HL-60 (cell line): Measurements from ENCODE around the gene ITIH4.

Source experiments
- POLR2AphosphoS5 ChIP-seq: IDR thresholded peaks from 2 replicates; pipeline ENCODE4 v1.6.1; 2012; ENCODE audit warnings: low read depth
- TF ChIP-seq, protein P1 (sequence below): IDR thresholded peaks from one replicate; pipeline ENCODE4 v1.5.1; 2011; ENCODE audit warnings: low read length, control low read depth, inconsistent platforms; ENCODE audit not compliant: insufficient read depth

DNA sequence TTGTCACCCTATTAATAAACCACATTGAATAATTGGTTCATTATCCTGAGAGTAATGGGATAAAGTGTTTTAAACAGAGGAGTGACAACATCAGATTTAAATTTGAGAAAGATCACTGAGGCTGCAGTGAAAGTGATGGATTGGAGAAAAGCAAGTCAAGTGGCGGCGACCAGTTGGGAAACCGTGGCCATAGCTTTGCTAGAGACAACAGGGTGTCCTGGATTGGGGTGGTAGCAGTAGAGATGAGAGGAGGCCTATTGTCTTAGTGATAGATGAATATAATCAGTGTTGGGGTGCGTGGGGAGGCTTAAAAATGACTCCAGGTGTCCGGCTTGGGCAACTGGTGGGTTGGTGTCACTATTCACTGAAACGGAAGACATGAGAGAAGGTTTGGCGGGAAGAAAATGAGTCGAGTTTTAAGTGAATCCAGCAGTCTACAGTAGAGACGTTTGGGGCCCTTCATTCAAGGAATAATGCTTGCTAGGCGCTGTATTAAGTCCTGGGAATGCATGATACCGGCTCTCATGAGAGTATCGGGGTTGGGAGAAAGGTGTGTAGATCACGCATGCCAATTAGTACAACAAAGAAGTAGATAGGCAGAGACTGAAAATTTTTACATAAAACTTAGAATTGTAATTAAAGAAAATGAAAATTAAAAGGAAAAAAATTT is 60.6 kb downstream of the ITIH4 start:
- TF ChIP-seq, protein P1, sequence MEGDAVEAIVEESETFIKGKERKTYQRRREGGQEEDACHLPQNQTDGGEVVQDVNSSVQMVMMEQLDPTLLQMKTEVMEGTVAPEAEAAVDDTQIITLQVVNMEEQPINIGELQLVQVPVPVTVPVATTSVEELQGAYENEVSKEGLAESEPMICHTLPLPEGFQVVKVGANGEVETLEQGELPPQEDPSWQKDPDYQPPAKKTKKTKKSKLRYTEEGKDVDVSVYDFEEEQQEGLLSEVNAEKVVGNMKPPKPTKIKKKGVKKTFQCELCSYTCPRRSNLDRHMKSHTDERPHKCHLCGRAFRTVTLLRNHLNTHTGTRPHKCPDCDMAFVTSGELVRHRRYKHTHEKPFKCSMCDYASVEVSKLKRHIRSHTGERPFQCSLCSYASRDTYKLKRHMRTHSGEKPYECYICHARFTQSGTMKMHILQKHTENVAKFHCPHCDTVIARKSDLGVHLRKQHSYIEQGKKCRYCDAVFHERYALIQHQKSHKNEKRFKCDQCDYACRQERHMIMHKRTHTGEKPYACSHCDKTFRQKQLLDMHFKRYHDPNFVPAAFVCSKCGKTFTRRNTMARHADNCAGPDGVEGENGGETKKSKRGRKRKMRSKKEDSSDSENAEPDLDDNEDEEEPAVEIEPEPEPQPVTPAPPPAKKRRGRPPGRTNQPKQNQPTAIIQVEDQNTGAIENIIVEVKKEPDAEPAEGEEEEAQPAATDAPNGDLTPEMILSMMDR, result no peak
- TF ChIP-seq POLR2AphosphoS5, result no peak
